Effector CD8-positive, alpha-beta T cell (primary cell): Measurements from ENCODE around the gene LRRD1.
"Not testable (repeated sequence)": the region's sequence is repeated elsewhere in the genome, so short reads cannot be mapped to it uniquely, and the experiment has no call there.

Source experiments
- DNase-seq: peaks from one replicate; lab custom pipeline; 2025; lab: John Stamatoyannopoulos, UW
- total RNA-seq, 4 experiments: gene quantifications; one replicate each; lab custom pipeline; 2026; lab: John Stamatoyannopoulos, UW

LRRD1 gene
- 0 to 0.19 (median 0) reads per million in 4 experiments for total RNA-seq

DNA sequence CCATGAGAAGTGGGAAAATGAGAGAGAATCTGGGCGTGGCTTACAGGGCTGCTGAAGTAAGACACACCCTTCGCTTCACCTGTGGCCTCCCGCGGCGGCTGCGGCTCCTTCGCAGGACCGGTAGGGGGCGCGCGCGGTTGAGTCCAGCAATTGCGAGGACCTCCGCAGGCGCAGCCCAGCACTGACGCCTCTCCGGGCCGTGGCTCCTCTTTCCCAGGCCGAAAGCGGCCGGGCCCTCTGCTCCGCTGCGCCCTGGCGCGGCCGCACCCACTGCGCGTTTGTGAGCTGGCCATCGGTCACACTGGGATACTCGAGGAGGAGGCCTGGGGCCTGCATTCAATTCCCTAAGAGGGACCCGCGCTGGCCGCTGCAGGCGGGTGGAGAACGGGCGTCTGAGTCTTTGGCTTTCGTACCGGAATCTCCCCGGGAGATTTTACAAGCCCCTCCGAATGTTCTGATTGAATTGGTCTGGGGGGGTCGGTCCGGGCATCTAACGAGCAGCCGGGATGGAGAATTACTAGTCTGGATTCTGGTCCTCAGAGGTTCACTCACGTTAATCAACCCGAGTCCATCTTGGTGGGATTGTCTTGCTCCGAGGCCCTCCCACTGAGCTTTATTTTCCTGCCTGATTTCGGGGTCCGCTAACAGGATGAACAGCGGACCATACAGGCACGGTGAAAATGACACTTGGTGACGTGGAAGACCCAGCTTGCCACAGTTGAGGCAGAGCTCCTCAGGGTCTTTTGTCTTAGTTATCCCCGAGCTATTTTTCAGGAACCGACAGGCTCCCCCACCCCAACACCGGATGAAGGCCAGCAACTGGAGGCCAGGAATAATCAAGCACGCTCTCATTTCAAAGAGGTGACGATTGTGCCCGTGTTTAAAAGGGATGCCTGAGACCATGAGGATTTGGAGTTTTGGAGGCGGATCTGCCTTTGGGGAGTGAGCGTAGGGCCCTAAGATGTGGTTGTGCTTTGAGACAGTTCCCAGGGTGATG, at the start of gene LRRD1:
LRRD1 (minus strand) TSS at position 215 of the 997 bp plus-strand sequence. CDS start 13,940 bp downstream, outside the sequence.
- DNase-seq: peak; percentile 86

DNA sequence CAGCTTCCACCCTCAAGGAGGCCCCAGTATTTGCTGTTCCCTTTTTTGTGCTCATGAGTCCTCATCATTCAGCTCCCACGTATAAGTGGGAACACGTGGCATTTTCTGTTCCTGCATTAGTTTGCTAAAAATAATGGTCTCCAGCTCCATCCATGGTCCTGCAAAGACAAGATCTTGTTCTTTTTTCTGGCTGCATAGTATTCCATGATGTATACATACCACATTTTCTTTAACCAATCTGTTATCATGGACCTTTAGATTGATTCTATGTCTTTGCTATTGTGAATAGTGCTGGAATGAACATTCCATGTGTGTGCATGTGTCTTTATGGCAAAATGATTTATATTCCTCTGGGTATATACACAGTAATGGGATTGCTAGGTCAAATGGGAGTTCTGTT, 49.8 kb upstream of the LRRD1 start:
- DNase-seq: no peak

DNA sequence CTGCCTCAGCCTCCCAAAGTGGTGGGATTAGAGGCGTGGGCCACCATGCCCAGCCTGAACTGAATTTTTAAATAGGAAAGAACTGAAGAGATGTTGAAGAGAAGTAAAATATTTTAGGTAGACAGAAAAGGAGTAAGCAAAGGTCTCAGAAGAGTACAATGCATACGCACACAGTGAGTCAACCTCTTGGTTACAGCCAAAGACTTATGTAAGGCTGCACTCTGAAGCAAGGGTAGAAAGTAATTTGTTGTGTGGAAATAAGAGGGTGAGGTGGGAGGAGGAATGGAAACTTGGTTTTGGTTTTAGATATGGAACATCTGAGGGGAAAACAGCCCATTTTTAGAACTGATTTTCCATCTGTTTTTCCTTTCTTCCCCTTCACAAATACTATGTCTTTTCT, 49.2 kb upstream of the LRRD1 start:
- no peak for DNase-seq

DNA sequence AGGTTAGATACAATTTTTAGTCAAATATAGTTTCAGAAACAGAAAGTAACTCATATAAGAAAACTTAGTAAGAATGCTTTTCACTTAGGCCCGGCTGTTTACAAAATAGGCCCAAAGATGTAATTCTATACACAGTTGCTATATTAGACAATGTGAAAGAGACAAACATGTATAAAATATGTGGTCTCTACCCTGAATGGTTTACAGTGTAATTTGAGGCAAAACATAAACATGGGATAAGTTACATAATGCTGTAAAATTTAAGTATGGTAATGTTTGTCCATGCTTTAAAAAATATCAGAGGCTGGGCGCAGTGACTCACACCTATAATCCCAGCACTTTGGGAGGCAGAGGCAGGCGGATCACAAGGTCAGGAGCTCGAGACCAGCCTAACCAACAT, 48.0 kb upstream of the LRRD1 start:
- DNase-seq: no peak

DNA sequence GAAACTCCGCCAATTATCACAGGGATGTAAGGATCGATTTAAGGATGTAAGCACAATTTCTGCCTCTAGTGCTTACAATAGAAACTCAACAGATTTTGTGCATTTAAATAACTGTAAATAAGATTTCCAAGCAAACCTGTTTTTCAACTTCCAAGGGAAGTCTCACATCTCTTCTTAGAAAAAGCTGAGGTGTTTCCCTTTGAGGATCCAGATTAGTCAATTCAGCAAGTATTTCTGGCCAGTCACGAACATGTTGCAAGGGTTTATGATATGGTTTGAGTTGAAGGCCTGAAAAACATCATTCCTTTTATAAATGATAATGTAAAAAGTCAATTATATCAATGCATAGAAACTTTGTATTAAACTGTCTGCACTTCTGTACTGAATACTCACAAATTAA, 42.8 kb upstream of the LRRD1 start:
- no peak for DNase-seq

DNA sequence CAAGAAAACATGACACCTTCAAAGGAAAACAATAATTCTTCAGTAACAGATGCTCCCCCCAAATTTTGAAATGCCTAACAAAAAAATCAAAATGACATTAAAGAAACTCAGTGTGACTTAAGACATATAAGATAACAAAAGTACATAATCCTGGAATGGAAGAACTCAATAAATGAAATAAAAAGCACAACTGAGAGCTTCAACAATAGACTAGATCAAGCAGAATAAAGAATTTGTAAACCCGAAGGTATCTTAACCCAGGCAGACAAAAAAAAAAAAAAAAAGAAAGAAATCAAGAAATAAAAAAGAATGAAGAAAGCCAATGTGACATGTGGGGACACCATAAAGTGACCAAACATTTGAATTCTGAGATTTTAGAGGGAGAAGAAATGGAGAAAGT, 27.7 kb upstream of the LRRD1 start:
- DNase-seq: no peak

DNA sequence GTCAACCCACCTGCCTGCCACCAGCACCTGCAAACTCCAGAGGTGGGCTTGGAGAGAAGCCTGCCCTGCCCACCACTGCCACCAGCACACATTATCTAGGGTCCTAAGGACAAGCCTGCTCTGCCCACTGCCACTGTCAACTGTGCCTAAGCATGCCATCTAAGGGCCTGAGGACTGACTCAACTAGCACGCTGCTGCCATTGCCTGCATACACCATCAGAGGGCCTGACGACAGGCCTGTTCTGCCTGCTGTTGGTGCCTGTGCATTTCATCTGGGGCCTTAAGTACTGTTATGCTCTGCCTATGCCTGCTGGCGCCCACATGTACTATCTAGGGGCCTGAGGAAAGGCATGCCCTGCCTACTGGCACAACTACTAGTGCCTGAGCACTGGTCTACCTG, 27.0 kb upstream of the LRRD1 start:
- no peak for DNase-seq

DNA sequence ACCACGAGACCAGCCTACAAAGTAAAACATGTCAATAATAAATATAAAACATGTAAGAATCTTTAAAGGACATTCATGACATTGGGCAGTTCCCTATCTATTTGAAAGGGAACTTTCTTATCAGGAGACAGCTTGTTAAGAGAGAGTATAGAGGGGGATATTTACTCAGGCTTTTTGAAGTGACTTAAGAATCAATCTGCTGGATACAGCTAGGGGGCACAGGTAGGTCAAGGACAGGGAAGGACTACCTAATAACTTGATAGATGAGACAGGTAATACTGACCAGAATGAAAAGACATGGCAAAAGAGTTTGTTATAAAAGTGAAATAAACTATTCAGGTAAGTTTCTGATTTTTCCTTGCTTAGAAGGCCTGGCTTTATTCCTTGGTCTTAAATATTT, 21.8 kb upstream of the LRRD1 start:
- DNase-seq: no peak

DNA sequence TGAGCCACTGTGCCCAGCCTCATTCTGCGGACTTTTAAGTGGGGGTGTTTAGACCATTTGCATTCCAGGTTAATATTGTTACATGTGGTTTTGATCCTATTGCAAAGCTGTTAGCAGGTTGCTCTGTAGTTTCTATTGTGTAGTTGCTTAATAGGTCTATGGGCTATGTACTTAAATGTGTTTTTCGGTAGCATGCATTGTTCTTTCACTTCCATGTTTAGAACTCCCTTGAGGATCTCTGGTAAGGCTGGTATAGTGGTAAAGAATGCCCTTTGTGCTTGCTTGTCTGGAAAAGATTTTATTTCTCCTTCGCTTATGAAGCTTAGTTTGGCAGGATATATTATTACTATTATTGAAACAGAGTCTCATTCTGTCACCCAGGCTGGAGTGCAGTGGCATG, 13.4 kb upstream of the LRRD1 start:
- no peak for DNase-seq

DNA sequence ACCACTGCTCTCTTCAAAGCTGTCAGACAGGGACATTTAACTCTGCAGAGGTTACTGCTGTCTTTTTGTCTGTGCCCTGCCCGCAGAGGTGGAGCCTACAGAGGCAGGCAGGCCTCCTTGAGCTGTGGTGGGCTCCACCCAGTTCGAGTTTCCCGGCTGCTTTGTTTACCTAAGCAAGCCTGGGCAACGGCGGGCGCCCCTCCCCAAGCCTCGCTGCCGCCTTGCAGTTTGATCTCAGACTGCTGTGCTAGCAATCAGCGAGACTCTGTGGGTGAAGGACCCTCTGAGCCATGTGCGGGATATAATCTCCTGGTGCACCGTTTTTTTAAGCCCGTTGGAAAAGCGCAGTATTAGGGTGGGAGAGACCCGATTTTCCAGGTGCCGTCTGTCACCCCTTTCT, 10.3 kb upstream of the LRRD1 start:
- not testable (repeated sequence) for DNase-seq

DNA sequence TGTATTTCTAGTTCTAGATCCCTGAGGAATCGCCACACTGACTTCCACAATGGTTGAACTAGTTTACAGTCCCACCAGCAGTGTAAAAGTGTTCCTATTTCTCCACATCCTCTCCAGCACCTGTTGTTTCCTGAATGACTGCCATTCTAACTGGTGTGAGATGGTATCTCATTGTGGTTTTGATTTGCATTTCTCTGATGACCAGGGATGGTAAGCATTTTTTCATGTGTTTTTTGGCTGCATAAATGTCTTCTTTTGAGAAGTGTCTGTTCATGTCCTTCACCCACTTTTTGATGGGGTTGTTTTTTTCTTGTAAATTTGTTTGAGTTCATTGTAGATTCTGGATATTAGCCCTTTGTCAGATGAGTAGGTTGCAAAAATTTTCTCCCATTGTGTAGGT, 5.4 kb upstream of the LRRD1 start:
- not testable (repeated sequence) for DNase-seq

DNA sequence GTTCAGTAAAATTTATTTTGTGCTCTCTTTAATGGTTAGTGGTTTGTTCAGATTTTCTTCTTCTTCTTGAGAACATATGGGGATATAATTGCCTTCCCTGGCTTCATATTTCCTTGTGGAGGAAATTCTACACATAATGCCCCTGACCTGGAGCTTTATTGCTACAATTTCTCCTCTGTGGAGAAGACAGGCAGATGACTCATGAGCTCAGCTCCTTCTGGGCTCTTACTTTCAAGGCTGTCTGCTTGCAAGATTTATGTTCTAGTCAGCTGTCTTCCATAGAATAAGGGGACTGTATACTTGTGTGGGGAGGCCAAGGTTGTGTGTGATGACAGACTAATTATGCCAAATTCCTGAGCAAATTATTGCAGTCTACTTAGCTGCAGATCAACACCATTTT, 1.6 kb downstream of the LRRD1 start:
- DNase-seq: no peak

DNA sequence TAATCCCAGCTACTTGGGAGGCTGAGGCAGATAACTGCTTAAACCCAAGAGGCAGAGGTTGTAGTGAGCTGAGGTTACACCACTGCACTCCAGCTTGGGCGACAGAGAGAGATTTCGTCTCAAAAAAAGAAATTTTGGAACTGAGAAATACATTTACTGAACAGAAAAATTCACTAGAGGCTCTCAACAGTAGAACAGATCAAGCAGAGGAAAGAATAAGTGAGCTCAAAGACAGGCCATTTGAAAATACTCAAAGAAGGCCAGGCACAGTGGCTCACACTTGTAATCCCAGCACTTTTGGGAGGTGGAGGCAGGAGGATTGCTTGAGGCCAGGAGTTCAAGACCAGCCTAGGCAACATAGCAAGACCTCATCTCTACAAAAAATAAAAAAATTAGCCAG, 9.4 kb downstream of the LRRD1 start:
- DNase-seq: not testable (repeated sequence)

DNA sequence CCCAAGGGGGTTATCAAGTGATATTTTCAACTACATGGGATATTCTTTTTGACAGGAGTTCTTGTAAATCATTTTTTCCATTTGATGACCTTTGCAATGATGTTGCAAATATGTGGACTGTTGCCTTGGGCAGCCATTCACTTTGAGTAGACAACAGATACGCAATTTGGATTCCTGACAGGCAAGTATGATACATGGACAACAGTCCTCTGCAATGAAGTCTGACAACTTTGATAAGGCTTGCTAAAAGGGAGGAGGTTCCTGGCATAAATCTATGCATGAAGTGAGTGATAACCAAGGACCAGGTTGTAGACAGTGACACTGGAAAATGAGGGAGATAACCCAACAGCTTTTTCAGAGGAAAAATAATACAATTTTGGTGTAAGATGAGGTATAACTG, 17.7 kb downstream of the LRRD1 start:
- no peak for DNase-seq

DNA sequence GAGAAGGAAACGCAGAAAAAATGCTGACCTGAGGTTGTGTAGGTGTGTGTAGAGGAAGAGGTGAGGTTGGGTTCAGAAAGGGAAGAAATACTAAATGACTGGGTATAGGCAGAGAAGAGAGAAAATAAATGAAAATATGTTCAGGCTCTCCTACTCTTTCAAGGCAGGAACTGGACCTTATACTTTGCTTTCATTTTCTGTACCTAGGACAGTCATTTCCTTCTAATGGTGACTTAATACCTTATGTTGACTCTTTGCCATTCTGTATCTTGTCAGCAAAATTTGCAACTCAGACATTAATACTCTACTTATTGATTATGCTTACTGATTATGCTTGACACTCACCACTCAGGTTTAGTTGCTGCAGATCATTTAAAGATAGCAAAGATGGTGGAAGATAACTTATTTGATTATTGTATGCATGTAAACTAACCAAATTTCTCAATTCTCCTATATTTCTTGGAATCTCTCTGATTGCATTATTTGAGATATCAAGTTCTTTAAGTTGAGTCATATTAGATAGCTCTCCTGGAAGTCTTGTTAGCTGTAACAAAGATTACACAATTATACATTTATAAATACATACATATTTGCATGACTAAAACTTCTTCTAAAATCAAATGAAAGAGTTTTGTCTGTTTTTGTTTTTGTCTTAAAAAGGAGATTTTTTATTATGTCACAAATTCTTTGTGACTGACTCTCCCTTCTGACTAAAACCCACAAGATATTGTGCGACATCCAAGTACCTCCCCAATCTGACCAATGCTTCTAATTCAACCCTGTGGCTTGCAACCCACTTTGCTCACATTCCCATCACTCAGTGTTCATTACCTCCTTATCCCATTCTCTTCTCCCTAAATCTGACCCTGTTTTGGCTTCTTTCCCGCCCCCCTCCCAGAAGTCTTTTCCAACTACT, 20.0 kb downstream of the LRRD1 start:
- no peak for DNase-seq

DNA sequence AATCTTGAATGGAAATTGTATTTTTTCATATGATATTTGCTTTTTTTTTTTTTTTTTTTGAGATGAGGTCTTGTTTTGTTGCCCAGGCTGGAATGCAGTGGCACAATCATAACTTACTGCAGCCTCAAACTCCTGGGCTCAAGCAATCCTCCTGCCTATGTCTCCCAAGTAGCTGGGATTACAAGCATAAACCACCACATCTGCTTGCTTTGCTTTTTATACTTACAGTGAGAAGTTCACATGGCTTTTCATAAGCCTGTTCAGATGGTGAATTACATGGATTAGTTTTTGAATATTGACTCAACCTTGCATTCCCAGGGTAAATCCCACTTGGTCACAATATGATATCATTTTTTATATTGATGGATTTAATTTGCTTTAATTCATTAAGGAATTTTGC, 22.0 kb downstream of the LRRD1 start:
- no peak for DNase-seq

DNA sequence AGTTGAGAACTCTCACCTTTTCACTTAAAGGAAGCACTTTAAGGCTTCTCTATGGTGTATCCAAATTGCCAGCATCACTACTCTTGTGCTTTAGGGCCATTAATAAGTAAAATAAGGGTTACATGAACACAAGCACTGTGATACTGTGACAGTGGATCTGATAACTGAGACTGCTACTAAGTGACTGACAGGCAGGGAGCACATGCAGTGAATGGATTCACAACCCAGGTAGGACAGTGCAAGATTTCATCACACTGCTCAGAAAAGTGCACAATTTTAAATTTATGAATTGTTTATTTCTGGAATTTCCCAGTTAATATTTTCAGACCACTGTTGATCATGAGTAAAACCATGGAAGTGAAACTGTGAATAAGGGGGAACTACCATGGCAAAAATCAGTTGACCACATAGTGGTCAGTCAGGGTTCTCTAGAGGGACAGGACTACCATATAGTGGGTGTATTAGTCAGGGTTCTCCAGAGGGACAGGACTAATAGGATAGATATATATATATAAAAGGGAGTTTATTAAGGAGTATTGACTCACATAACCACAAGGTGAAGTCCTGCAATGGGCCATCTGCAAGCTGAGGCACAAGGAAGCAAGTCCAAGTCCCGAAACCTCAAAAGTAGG, 23.7 kb downstream of the LRRD1 start:
- DNase-seq: no peak

DNA sequence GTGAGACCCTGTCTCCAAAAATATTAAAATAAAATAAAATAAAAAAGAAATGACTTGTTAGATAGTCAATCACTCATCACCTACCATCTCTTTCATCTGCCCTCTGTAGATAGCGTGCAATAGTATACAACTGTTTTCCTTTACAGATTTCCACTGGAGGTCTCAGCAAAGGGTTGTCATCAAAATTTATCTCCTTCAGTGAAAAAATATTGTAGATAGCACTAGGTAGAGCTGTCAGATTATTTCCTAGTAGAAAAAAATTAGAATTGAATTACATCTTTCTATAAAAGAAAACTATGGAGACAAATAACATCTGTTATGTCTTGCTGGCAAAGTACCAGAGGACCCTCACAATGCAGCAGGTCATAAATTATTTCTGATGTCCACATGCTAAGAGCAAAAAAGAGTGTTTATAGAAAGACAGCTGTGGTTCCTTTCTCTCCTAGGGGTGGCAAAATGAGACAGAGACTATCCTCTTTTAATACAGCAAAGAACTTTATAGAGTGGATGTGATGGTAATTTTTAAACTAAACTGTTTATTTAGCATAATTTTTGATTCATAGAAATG, 28.4 kb downstream of the LRRD1 start:
- DNase-seq: no peak

DNA sequence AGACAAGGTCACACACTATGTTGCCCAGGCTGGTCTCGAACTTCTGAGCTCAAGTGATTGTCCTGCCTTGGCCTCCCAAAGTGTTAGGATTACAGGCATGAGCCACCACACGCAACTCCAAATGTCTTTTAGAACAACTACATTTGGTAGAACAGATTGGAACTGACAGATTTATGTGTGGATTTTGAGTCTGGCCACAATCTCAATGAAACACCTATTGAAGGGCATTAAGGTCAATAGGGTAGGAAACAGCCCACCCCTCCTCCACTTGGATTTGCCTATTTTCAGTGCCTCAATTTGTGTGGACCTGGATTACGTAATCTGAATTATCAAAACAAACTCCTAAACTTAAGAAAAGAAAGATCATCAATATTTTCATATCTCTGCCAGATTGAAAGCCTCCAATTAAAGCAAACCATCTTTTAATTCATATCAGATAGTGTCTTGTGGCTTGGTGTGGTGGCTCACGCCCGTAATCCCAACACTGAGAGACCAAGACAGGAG, 29.2 kb downstream of the LRRD1 start:
- DNase-seq: no peak

DNA sequence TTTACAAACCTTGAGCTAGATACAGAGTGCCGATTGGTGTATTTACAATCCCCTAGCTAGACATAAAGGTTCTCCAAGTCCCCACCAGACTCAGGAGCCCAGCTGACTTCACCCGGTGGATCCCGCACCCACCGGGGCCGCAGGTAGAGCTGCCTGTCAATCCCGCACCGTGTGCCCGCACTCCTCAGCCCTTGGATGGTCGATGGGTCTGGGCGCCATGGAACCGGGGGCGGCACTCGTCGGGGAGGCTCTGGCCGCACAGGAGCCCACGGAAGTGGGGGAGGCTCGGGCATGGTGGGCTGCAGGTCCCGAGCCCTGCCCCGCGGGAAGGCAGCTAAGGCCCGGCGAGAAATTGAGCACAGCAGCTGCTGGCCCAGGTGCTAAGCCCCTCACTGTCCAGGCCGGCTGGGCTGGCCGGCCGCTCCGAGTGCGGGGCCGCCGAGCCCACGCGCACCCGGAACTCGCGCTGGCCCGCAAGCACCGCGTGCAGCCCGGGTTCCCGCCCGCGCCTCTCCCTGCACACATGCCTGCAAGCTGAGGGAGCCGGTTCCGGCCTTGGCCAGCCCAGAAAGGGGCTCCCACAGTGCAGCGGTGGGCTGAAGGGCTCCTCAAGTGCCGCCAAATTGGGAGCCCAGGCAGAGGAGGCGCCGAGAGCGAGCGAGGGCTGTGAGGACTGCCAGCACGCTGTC, 35.6 kb downstream of the LRRD1 start:
- DNase-seq: not testable (repeated sequence)

DNA sequence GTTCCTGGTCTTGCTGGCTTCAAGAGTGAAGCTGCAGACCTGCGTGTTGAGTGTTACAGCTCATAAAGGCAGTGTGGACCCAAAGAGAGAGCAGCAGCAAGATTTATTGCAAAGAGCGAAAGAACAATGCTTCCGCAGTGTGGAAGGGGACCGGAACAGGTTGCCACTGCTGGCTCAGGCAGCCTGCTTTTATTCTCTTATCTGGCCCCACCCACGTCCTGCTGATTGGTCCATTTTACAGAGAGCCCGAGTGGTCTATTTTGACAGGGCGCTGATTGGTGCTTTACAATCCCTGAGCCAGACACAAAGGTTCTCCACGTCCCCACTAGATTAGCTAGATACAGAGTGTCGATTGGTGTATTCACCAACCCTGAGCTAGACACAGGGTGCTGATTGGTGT, 36.2 kb downstream of the LRRD1 start:
- DNase-seq: not testable (repeated sequence)
